Measurements from ENCODE around the gene OPN3. TPM values are rescaled to one million over a fixed set of nuclear protein-coding genes. Genes with fewer than 3 reads are reported as not detected.

The OPN3 gene
- total and polyA plus RNA-seq, 9 of the 15 experiments (the other 6 are each of a cell fraction or from before 2014, with no cell fraction given), result 4.2 to 34.6 (median 17.0) TPM

- TF ChIP-seq, protein P1, sequence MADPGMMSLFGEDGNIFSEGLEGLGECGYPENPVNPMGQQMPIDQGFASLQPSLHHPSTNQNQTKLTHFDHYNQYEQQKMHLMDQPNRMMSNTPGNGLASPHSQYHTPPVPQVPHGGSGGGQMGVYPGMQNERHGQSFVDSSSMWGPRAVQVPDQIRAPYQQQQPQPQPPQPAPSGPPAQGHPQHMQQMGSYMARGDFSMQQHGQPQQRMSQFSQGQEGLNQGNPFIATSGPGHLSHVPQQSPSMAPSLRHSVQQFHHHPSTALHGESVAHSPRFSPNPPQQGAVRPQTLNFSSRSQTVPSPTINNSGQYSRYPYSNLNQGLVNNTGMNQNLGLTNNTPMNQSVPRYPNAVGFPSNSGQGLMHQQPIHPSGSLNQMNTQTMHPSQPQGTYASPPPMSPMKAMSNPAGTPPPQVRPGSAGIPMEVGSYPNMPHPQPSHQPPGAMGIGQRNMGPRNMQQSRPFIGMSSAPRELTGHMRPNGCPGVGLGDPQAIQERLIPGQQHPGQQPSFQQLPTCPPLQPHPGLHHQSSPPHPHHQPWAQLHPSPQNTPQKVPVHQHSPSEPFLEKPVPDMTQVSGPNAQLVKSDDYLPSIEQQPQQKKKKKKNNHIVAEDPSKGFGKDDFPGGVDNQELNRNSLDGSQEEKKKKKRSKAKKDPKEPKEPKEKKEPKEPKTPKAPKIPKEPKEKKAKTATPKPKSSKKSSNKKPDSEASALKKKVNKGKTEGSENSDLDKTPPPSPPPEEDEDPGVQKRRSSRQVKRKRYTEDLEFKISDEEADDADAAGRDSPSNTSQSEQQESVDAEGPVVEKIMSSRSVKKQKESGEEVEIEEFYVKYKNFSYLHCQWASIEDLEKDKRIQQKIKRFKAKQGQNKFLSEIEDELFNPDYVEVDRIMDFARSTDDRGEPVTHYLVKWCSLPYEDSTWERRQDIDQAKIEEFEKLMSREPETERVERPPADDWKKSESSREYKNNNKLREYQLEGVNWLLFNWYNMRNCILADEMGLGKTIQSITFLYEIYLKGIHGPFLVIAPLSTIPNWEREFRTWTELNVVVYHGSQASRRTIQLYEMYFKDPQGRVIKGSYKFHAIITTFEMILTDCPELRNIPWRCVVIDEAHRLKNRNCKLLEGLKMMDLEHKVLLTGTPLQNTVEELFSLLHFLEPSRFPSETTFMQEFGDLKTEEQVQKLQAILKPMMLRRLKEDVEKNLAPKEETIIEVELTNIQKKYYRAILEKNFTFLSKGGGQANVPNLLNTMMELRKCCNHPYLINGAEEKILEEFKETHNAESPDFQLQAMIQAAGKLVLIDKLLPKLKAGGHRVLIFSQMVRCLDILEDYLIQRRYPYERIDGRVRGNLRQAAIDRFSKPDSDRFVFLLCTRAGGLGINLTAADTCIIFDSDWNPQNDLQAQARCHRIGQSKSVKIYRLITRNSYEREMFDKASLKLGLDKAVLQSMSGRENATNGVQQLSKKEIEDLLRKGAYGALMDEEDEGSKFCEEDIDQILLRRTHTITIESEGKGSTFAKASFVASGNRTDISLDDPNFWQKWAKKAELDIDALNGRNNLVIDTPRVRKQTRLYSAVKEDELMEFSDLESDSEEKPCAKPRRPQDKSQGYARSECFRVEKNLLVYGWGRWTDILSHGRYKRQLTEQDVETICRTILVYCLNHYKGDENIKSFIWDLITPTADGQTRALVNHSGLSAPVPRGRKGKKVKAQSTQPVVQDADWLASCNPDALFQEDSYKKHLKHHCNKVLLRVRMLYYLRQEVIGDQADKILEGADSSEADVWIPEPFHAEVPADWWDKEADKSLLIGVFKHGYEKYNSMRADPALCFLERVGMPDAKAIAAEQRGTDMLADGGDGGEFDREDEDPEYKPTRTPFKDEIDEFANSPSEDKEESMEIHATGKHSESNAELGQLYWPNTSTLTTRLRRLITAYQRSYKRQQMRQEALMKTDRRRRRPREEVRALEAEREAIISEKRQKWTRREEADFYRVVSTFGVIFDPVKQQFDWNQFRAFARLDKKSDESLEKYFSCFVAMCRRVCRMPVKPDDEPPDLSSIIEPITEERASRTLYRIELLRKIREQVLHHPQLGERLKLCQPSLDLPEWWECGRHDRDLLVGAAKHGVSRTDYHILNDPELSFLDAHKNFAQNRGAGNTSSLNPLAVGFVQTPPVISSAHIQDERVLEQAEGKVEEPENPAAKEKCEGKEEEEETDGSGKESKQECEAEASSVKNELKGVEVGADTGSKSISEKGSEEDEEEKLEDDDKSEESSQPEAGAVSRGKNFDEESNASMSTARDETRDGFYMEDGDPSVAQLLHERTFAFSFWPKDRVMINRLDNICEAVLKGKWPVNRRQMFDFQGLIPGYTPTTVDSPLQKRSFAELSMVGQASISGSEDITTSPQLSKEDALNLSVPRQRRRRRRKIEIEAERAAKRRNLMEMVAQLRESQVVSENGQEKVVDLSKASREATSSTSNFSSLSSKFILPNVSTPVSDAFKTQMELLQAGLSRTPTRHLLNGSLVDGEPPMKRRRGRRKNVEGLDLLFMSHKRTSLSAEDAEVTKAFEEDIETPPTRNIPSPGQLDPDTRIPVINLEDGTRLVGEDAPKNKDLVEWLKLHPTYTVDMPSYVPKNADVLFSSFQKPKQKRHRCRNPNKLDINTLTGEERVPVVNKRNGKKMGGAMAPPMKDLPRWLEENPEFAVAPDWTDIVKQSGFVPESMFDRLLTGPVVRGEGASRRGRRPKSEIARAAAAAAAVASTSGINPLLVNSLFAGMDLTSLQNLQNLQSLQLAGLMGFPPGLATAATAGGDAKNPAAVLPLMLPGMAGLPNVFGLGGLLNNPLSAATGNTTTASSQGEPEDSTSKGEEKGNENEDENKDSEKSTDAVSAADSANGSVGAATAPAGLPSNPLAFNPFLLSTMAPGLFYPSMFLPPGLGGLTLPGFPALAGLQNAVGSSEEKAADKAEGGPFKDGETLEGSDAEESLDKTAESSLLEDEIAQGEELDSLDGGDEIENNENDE (IDR thresholded peaks at IDR 0.05; ENCODE audit: low read depth, low read length), result no peak
- peak; percentile 40; the same call in 1 of the 2 replicates for TF ChIP-seq TEAD4 (IDR thresholded peaks at IDR 0.05; ENCODE audit: low read length)
- TF ChIP-seq TEAD4 (CRISPR knock-in tag; IDR thresholded peaks at IDR 0.05; ENCODE audit: borderline replicate concordance), result no peak
- TF ChIP-seq U2AF2 (optimal IDR thresholded peaks at IDR 0.05; ENCODE audit: low read depth, low read length), result no peak
- TF ChIP-seq CBX5 (IDR thresholded peaks at IDR 0.05; ENCODE audit: borderline replicate concordance, low read depth), result no peak
- TF ChIP-seq ZNF586 (CRISPR knock-in tag; conservative IDR thresholded peaks at IDR 0.05), result no peak
- 0 out of 2 replicates have a peak, but pooled peaks have one; percentile 38 for TF ChIP-seq JUN (IDR thresholded peaks at IDR 0.05; ENCODE audit: borderline replicate concordance, low read depth, low read length)
- TF ChIP-seq JUN (CRISPR knock-in tag; IDR thresholded peaks at IDR 0.05; ENCODE audit: borderline replicate concordance), result no peak
- TF ChIP-seq, protein P2, sequence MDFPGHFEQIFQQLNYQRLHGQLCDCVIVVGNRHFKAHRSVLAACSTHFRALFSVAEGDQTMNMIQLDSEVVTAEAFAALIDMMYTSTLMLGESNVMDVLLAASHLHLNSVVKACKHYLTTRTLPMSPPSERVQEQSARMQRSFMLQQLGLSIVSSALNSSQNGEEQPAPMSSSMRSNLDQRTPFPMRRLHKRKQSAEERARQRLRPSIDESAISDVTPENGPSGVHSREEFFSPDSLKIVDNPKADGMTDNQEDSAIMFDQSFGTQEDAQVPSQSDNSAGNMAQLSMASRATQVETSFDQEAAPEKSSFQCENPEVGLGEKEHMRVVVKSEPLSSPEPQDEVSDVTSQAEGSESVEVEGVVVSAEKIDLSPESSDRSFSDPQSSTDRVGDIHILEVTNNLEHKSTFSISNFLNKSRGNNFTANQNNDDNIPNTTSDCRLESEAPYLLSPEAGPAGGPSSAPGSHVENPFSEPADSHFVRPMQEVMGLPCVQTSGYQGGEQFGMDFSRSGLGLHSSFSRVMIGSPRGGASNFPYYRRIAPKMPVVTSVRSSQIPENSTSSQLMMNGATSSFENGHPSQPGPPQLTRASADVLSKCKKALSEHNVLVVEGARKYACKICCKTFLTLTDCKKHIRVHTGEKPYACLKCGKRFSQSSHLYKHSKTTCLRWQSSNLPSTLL (IDR thresholded peaks at IDR 0.05), result no peak
- no peak for TF ChIP-seq ZFP91 (CRISPR knock-in tag; IDR thresholded peaks at IDR 0.05)
- TF ChIP-seq CBFA2T3 (IDR thresholded peaks at IDR 0.05), result no peak
- peak; percentile 86 for TF ChIP-seq SPI1 (IDR thresholded peaks at IDR 0.05; ENCODE audit: borderline replicate concordance, low read depth, low read length)
- no peak for TF ChIP-seq GTF2F1 (IDR thresholded peaks at IDR 0.05; ENCODE audit: low read depth, low read length)
Observed at GRCh38 chr1:241627453-241628259, 12.5 kb downstream of the OPN3 start (continued).
